ENCODE data around the gene C3. TPM values are rescaled to one million over a fixed set of nuclear protein-coding genes. Genes with fewer than 3 reads are reported as not detected.
A peak's percentile ranks its signal among the peaks of the same experiment; 100 is the strongest.
"Not testable (repeated sequence)": the region's sequence is repeated elsewhere in the genome, so short reads cannot be mapped to it uniquely, and the experiment has no call there.

C3 gene
- total and polyA plus RNA-seq, 2 experiments from 2014 or later, result 5.1 to 17.7 TPM

- no peaks in the 10 kb centered on the region for H3K27me3 ChIP-seq (ENCODE audit: insufficient read depth)
- TF ChIP-seq NANOG (IDR thresholded peaks at IDR 0.05; ENCODE audit: borderline replicate concordance) (no peak), JUNB (IDR thresholded peaks at IDR 0.05; ENCODE audit: unreplicated experiment) (no peak)
- Mint-ChIP-seq H3K36me3 (ENCODE audit: low read depth) (peaks cover 64% of the 10 kb centered on the region), H3K4me1 (no peaks in the 10 kb centered on the region; the same call in 2 of the 3 replicates), H3K4me3 (no peak overlapping the region), H3K9me3 (peaks cover 99% of the 10 kb centered on the region), H3K27ac (no peak overlapping the region), H3K27me3 (ENCODE audit: insufficient read depth, low read depth, poor library complexity) (peaks cover 13% of the 10 kb centered on the region)
- H3K36me3 ChIP-seq (ENCODE audit: insufficient read depth), result no peaks in the 10 kb centered on the region
- no peak overlapping the region for H2AFZ ChIP-seq
- DNase-seq (ENCODE audit: low spot score) (no peak), ATAC-seq (no peak)
- H3K79me2 ChIP-seq (replicated peaks; ENCODE audit: insufficient read depth), result no peaks in the 10 kb centered on the region
- H3K4me2 ChIP-seq, result 0 out of 2 replicates have a peak overlapping the region, but pooled peaks have one; percentile 32
- no peaks in the 10 kb centered on the region for H3K9me2 ChIP-seq (ENCODE audit: insufficient read depth)
- 0 out of 2 replicates have a peak, but pooled peaks cover 2% of the 10 kb centered on the region for H3F3A ChIP-seq (replicated peaks; ENCODE audit: low read depth)
- no peak overlapping the region for H3K27ac ChIP-seq (ENCODE audit: low read depth)
- no peak overlapping the region for H3K4me3 ChIP-seq
- peaks cover 28% of the 10 kb centered on the region; the same call in 1 of the 2 replicates for H3K4me1 ChIP-seq (ENCODE audit: insufficient read depth)
- H4K20me1 ChIP-seq (replicated peaks; ENCODE audit: insufficient read depth), result no peaks in the 10 kb centered on the region
Observed at GRCh38 chr19:6676288-6676687, 44.2 kb downstream of the C3 start.

- H3F3A ChIP-seq (replicated peaks; ENCODE audit: low read depth), result 0 out of 2 replicates have a peak, but pooled peaks cover 2% of the 10 kb centered on the region
- peak; percentile 84 for ATAC-seq
- no peaks in the 10 kb centered on the region for H4K20me1 ChIP-seq (replicated peaks; ENCODE audit: insufficient read depth)
- H3K27ac ChIP-seq (ENCODE audit: low read depth), result no peak overlapping the region
- peak; percentile 88 for DNase-seq (ENCODE audit: low spot score)
- H2AFZ ChIP-seq, result peak overlapping the region; percentile 39
- H3K4me3 ChIP-seq, result peak overlapping the region; percentile 19; the same call in 1 of the 2 replicates
- H3K79me2 ChIP-seq (replicated peaks; ENCODE audit: insufficient read depth), result no peaks in the 10 kb centered on the region
- Mint-ChIP-seq H3K9me3 (peaks cover 99% of the 10 kb centered on the region), H3K36me3 (ENCODE audit: low read depth) (peaks cover 60% of the 10 kb centered on the region), H3K27me3 (ENCODE audit: insufficient read depth, low read depth, poor library complexity) (peaks cover 14% of the 10 kb centered on the region), H3K4me3 (no peak overlapping the region), H3K4me1 (no peaks in the 10 kb centered on the region; the same call in 2 of the 3 replicates), H3K27ac (no peak overlapping the region)
- no peaks in the 10 kb centered on the region for H3K27me3 ChIP-seq (ENCODE audit: insufficient read depth)
- TF ChIP-seq ZNF462 (CRISPR knock-in tag; IDR thresholded peaks at IDR 0.05) (no peak), POLR2AphosphoS5 (IDR thresholded peaks at IDR 0.05; ENCODE audit: low read depth) (0 out of 2 replicates have a peak, but pooled peaks have one; percentile 26), EZH2 (IDR thresholded peaks at IDR 0.05; ENCODE audit: low read depth, unreplicated experiment) (no peak), CTCF (conservative IDR thresholded peaks at IDR 0.05; ENCODE audit: low read depth in 2 of 2) (peak in 1 of 2 experiments; percentile 33; a peak in 2 of 4 replicates), ETS1 (IDR thresholded peaks at IDR 0.05) (no peak)
- H3K4me2 ChIP-seq, result peak overlapping the region; percentile 44
- H3K9me2 ChIP-seq (ENCODE audit: insufficient read depth), result no peaks in the 10 kb centered on the region
- no peaks in the 10 kb centered on the region for H3K36me3 ChIP-seq (ENCODE audit: insufficient read depth)
- peaks cover 28% of the 10 kb centered on the region; the same call in 1 of the 2 replicates for H3K4me1 ChIP-seq (ENCODE audit: insufficient read depth)
Observed at GRCh38 chr19:6674868-6675305, 45.6 kb downstream of the C3 start.

GRCh38 chr19:6674408-6674807 lies 46.0 kb downstream of the C3 start:
- ATAC-seq; H3K4me3 Mint-ChIP-seq; H3K27me3 ChIP-seq (ENCODE audit: insufficient read depth); H3K79me2 ChIP-seq (replicated peaks; ENCODE audit: insufficient read depth); H3F3A ChIP-seq (replicated peaks; ENCODE audit: low read depth); DNase-seq (ENCODE audit: low spot score); H3K36me3 ChIP-seq (ENCODE audit: insufficient read depth); H3K4me1 Mint-ChIP-seq; H3K9me2 ChIP-seq (ENCODE audit: insufficient read depth); H4K20me1 ChIP-seq (replicated peaks; ENCODE audit: insufficient read depth); H3K27ac Mint-ChIP-seq; H3K27ac ChIP-seq (ENCODE audit: low read depth): not testable (repeated sequence)
- H3K4me2 ChIP-seq, result peak overlapping the region; percentile 44
- peaks cover 28% of the 10 kb centered on the region; the same call in 1 of the 2 replicates for H3K4me1 ChIP-seq (ENCODE audit: insufficient read depth)
- Mint-ChIP-seq H3K9me3 (peaks cover 99% of the 10 kb centered on the region), H3K27me3 (ENCODE audit: insufficient read depth, low read depth, poor library complexity) (peaks cover 14% of the 10 kb centered on the region), H3K36me3 (ENCODE audit: low read depth) (peaks cover 58% of the 10 kb centered on the region)
- H3K4me3 ChIP-seq, result 0 out of 2 replicates have a peak overlapping the region, but pooled peaks have one; percentile 19
- H2AFZ ChIP-seq, result peak overlapping the region; percentile 39

All from GM23338 (cell line).